Measurements from ENCODE around the gene TMEM270.
"Not testable (repeated sequence)": the region's sequence is repeated elsewhere in the genome, so short reads cannot be mapped to it uniquely, and the experiment has no call there.

Gene TMEM270

GRCh38 chr7:73860859-73861258 is at the start of gene TMEM270:
Gene TMEM270 (plus strand): TSS chr7:73861159. CDS start chr7:73861195, 36 bp downstream.
- DNase-seq (ENCODE audit: low read depth in 3 of 3), result no peak

- DNase-seq (ENCODE audit: low read depth in 3 of 3), result peak; percentile 22 to 56 (median 23)
Observed at GRCh38 chr7:73811760-73812168, 49.2 kb upstream of the TMEM270 start.

GRCh38 chr7:73812996-73813395 is 48.0 kb upstream of the TMEM270 start:
- DNase-seq (ENCODE audit: low read depth in 3 of 3), result no peak

GRCh38 chr7:73815436-73815835 is 45.5 kb upstream of the TMEM270 start:
- DNase-seq (ENCODE audit: low read depth in 3 of 3), result no peak

GRCh38 chr7:73817121-73817520 is 43.8 kb upstream of the TMEM270 start:
- no peak for DNase-seq (ENCODE audit: low read depth in 3 of 3)

- no peak for DNase-seq (ENCODE audit: low read depth in 3 of 3)
Observed at GRCh38 chr7:73820013-73820412, 40.9 kb upstream of the TMEM270 start.

- DNase-seq (ENCODE audit: low read depth in 3 of 3), result not testable (repeated sequence)
Observed at GRCh38 chr7:73821597-73822285, 39.2 kb upstream of the TMEM270 start.

GRCh38 chr7:73822319-73823173 is 38.4 kb upstream of the TMEM270 start:
- no peak for DNase-seq (ENCODE audit: low read depth in 3 of 3)

GRCh38 chr7:73823257-73823656 is 37.7 kb upstream of the TMEM270 start:
- no peak for DNase-seq (ENCODE audit: low read depth in 3 of 3)

- no peak for DNase-seq (ENCODE audit: low read depth in 3 of 3)
Observed at GRCh38 chr7:73823873-73824592, 36.9 kb upstream of the TMEM270 start.

GRCh38 chr7:73824986-73825385 is 36.0 kb upstream of the TMEM270 start:
- DNase-seq (ENCODE audit: low read depth in 3 of 3), result no peak

- no peak for DNase-seq (ENCODE audit: low read depth in 3 of 3)
Observed at GRCh38 chr7:73827567-73828106, 33.3 kb upstream of the TMEM270 start.

GRCh38 chr7:73828107-73828803 is 32.7 kb upstream of the TMEM270 start:
- DNase-seq (ENCODE audit: low read depth in 3 of 3), result peak in 1 of 3 experiments; percentile 11

GRCh38 chr7:73828972-73829371 is 32.0 kb upstream of the TMEM270 start:
- DNase-seq (ENCODE audit: low read depth in 3 of 3), result no peak

- no peak for DNase-seq (ENCODE audit: low read depth in 3 of 3)
Observed at GRCh38 chr7:73829505-73829904, 31.5 kb upstream of the TMEM270 start.

GRCh38 chr7:73829921-73830680 is 30.9 kb upstream of the TMEM270 start:
- no peak for DNase-seq (ENCODE audit: low read depth in 3 of 3)

- DNase-seq (ENCODE audit: low read depth in 3 of 3), result no peak
Observed at GRCh38 chr7:73830681-73831583, 30.0 kb upstream of the TMEM270 start, which contains the start of gene CLDN4. Gene CLDN4 (plus strand): TSS chr7:73830996. CDS start chr7:73831202, 206 bp downstream.

- DNase-seq (ENCODE audit: low read depth in 3 of 3), result no peak
Observed at GRCh38 chr7:73831584-73831833, 29.4 kb upstream of the TMEM270 start.

- no peak for DNase-seq (ENCODE audit: low read depth in 3 of 3)
Observed at GRCh38 chr7:73831834-73832651, 28.9 kb upstream of the TMEM270 start.
